ENCODE measurements around the gene UXT.
"Not testable (repeated sequence)": the region's sequence is repeated elsewhere in the genome, so short reads cannot be mapped to it uniquely, and the experiment has no call there.

The UXT gene, protein sequence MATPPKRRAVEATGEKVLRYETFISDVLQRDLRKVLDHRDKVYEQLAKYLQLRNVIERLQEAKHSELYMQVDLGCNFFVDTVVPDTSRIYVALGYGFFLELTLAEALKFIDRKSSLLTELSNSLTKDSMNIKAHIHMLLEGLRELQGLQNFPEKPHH

DNA sequence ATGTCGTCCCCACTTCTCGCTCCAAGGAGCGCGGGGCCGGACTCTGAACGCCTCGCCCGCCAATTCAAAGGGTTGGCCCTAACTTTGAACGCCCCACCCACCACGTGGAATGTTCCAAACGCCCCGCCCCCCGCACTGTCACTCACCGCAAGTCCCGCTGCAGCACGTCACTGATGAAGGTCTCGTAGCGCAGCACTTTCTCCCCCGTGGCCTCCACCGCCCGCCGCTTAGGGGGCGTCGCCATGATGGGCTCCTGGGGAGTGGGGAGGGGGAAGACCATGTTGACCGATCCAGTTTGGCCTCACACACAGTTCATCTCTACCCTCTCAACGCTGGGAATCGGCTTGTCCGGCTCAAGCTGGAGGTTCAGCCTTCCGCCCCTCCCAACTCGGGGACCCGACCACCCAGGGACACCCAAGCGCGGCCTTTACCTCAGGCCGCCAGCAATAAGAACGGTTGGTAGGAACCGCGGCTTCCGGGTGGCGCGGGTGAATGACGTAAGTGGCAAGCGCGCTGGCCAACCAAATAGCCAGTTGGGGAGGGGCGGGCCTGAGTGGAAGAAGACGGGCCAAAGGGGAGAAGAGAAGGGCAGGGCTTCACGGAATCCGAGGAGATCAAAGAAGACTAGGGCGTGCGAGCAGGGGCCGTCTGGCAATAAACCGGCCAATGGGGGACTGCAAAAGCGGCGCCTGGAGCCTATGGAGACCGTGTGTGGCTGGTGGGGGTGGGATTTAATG lies at the start of gene UXT:
Gene UXT, minus strand, starts transcription at position 497 of the 737 bp plus-strand sequence. Its CDS starts 253 bp downstream, at position 244.
- DNase-seq, result peak; percentile 85

DNA sequence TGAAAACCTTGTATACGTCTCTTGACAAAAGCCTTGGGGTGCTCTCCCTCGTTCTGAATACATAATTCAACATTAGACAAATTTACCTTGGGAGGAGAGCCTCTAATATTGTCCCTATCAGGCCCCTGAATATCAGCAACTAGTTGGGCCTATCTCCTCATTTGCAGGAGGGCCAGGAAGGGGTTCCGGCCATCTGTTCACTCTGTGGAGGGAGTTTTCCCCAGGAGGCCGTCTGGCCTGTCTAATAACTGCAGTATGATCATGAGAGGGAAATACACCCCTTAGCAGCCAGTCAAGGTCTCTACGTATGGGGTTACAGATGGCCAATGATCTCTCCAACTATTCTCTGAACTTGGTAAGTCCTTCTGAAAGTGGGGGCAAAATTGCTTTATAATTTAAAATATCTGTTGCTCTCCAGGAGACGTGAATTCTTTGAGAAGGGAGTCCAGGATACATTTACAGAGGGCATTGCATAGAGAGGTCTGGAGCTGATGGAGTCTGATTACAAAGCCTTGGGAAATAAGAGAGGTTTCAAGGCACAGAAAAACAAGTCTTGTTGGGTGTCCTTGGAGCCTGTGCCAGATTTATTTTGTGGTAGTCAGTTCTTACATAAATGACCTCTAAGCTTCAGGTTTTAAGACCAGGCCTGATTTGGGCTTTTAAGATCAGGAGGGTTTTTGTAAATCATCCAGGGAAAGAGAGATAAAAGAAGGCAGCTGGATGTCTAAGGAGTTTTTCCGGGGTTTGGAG lies 48.2 kb upstream of the UXT start:
- DNase-seq, result no peak

DNA sequence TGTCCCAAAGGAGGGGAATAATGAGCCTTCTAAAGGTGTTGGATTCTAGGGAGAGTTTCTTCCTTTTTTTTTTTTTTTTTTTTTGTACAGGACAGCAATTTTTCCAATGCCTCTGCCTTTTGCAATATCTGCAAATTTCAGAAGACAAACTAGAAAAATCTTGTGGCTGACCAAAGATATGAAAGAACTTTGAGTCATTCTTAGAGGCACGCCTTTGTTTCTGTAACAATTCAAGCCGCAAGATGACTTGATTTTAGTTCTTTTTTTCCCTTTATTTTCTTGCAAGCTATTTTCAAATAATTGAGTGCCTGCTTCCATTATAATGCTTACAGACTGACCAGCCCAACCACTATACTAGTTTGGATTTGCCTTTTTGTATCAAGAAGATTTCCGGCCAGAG lies 47.6 kb upstream of the UXT start:
- no peak for DNase-seq

DNA sequence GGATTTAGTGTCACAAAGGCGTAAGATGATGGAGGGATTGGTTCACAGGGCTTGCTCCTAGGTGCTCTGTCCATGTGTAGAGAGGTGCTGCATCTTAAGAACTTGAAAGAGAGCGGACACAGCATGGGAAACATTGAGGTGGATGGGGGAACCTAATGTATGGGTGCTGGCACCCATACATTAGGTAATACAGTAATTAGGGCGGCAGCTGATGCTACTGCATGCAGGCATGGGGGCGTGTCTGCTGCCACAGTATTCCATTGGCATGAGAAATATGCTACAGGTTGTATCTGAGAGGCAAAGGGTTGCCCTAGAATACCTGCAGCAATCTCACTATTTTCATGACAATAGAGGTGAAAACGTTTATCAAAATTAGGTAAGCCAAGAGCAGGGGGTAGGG lies 45.8 kb upstream of the UXT start:
- no peak for DNase-seq

DNA sequence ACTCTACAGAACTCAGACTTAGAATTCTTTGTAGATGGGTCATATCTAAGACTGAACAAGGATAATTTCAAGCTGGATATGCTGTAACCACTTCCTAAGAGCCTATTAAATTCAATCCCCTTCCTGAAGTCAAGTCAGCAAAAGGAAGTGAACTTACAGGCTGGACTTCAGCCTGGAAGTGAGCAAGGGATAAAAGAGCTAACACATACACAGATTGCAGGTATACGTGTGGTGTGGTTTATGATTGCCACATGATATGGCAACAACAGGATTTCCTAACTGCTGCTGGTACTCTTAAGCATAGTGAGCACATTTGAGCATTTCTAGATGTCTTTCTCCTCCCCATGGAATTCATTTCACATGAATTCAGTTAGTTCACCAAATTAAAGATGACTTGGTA lies 38.2 kb upstream of the UXT start:
- DNase-seq, result no peak

DNA sequence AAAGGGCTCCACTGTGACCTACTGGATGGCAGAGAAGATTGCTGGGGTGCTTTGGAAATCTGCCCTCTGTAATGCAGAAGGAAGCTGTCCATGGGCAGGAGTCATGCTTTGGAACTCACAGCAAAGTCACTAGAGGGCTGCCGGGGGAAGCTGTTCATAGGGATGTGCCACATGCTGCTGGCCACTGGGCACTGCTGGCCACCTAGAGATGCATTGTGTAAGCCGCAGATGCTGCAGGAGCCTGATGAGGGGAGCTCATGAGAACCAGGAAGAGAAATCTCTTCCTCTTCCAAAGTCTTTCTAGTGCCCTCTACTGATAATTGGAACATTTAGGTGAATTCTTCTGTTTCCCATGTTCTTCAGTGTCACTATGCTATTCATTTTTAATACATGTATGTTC lies 31.2 kb upstream of the UXT start:
- no peak for DNase-seq

DNA sequence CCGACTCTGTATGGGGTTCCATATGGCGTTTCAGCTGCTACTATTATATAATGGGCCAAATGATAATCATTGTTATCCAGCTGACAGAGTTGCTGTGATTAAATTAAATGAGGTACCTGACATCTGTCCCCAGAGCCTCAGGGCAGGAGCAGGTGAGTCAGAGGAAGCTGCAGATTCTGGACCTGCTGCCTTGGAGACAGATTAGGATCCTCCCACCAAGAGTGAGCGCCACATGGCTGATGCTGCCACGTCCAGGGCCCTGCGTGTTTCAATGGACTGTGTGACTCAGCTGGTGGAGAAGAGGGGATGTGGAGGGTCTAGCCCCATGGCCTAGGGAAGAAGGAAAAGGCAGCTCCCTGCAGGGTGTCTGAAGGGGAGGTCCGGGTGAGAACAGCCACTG lies 28.3 kb upstream of the UXT start:
- DNase-seq, result no peak

DNA sequence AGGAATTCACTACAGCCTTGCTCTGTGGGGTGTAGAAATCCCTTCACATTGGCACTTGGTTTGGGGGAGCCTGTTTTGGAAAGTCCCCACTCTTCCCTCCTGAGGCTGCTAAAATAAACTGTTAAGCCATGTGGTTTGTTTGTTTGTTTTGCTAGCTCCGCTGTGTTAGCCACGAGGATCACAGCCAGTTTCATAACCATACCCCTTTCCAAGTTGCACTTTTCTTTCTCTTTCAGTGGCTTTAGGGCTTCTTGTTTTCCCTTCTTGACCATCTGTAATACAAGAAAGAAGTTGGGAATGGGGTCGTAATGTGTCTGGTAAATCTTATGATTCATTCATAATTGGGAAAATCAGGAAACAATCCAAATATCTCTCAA lies 24.8 kb upstream of the UXT start:
- DNase-seq, result no peak

DNA sequence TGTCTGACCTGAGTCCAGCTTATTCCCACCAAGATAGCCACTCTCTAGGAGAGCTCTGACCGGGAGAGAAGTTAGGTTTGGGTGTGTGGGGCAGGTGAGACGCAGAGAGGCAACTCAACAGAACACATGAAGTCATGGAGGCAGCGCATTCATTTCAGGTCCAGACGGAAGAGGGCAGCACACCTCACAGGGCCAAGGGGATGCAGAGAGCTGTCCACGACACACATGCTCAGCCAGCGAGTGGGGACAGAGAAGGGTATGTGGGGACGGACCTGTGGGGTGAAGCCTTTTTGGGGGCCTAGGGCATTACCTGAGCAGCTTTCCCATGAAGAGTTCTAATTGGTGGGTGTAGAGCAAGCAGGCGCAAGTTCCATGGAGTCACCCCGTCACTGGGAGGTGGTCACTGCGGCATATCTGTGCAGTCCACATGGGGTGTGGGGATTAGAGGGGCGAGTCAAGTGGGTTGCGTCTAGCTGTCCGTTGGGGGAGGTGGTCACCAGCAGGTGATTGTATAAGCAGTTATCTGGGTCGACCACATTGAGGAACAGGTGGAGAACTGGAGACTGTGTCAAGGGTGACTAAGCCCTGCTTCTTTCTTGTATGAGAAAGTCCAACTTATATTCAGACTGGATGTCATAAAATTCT lies 24.3 kb upstream of the UXT start:
- no peak for DNase-seq

DNA sequence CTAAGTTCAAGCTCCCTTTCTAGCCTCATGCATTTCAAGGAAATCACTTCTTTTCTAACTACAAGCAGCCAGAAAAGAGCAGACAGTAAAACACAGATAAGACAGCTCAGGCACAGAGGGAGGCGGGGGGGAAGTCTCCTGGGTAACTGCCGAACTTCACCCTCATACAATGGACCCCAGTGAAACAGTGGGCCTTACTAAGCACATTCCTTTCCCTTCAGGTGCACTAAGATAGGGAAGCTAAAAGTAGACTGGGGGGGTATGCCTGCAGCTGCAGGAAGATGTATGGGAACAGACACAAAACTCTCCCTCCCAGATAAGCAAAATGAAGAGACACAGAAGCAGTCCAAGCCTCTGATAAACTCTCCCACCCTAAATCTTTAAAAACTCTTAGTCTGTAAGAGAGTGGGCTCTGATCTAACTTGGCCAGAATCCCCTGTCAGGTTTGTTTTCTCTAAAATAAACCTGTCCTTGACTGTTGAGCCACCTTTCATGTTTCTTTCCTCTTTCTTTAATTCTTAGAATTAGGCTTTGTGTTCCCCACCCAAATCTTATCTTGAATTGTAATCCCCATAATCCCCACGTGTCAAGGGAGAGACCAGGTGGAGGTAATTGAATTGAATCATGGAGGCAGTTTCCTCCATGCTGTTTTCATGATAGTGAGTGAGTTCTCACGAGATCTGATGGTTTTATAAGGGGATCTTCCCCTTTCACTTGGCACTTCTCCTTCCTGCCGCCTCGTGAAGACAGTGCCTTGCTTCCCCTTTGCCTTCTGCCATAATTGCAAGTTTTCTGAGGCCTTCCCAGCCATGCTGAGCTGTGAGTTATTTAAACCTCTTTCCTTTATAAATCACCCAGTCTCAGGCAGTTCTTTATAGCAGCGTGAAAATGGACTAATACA lies 17.2 kb upstream of the UXT start:
- peak; percentile 7 for DNase-seq

DNA sequence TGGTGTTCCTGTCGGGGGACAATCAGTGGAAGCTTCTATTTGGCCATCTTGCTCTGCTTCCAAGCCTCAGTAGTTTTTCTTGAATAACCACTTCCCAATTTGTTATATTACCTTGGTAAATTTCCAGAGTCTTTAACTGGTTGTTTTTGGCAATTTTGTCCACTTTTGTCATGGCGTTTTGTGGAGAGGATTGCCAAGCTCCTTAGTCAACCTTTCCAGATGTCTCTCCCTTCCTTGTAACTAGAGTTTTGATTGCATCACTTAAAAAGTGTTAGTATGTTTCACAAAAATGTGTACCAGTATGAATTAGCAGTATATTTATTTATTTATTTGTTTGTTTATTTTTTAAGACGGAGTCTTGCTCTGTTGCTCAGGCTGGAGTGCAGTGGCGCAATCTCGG lies 15.8 kb upstream of the UXT start:
- no peak for DNase-seq

DNA sequence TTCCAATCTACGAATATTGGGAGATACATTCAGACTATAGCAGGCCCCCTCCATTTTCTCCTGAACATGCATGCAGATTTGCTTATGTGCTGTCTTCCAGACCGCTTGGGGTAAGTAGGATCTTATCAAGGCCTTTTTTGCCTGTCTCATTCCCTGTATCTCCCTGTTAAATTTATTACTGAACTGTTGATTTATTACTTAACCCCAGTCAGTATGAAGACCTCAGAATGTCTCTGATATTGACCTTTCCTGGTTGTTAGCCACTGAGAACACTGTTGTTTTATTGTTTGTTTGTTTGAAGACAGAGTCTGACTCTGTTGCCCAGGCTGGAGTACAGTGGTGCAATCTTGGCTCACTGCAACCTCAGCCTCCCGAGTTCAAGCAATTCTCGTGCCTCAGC lies 6.8 kb upstream of the UXT start:
- DNase-seq, result not testable (repeated sequence)

DNA sequence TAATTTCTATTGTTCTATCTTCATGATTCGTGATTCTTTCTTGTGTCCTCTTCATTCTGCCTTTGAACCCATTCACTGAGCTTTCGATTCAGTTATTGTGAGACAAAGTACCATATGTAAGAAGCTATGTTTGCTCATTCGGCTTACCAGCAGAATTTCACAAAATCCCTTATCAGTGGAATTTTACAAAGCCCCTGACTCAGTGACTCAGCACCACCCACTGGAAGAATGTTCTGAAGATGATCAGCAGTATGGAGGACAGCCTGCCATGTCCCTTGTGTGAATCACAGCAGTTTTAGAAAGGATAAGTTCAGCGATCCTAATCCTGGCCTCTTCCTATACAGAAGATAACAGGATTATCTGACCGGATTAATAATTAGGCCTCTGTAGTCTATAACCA lies 5.8 kb upstream of the UXT start:
- no peak for DNase-seq

DNA sequence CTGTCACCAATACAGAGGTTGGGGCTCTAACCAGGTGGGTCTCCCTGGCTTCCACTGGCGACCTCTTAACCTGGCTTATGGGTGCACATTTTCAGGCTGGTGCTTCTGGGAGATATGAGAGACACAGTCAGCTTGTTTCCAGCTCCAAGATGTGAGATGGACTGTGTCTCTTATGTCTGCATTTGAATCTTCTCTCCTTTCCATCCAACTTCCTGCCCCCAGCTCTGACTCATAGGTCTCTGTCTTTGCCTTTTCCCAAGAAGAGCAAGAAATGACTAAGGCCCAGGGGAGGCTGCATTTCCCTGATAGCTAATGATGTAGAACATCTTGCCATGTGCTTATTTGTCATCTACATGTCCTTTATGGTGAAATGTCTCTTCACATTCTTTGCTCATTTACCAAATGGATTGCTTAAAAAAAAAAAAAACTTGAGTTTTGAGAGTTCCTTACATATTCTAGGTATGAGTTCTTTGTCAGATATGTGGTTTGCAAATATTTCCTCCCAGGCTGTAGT lies 3.2 kb upstream of the UXT start:
- DNase-seq, result no peak

DNA sequence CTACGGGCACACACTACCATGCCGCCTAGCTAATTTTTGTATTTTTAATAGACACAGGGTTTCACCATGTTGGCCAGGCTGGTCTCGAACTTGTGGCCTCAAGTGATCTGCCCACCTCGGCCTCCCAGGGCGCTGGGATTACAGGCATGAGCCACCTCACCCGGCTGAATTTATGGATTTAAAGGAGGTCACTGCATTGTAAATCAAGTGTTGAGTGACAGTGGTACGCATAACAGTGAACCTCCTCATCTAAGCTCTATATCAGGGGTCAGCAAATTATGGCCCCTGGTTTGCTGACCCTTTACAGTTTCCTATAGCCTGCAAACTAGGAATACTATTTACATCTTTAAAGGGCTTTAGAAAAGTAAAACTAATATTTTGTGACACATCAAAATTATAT lies 2.6 kb upstream of the UXT start:
- no peak for DNase-seq

DNA sequence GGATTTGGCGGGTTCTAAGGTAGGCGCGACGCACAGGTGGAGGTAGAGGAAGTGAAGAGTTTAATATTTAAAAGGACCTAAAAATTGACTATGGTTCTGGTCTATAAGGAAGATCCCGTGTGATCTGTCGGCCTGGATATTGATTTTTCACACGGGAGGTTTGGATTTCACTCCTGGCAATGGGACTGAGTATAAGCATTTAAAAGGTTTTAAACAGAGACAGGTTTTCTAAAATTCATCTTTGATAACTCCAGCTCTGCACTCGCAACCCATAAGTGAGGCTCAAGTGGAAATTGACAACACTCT lies 394 bp upstream of the UXT start:
- DNase-seq, result no peak

DNA sequence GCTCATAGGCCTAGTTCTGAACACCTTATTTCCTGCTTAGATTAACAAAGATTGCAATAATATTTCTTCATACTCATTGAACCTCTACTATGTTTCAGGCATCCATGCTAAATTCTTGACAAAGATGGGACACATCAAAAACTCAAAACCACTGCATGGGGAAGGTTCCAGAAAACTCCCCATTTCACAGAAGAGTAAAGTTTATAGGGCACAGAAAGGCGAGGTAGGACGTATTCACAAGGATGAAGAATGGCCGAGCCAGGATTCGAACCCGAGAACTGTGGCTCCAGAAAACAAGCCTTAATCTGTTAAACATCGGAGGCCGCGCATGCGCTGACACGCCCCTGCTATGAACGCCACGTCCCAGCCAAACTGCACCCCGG lies 688 bp downstream of the UXT start:
- no peak for DNase-seq

DNA sequence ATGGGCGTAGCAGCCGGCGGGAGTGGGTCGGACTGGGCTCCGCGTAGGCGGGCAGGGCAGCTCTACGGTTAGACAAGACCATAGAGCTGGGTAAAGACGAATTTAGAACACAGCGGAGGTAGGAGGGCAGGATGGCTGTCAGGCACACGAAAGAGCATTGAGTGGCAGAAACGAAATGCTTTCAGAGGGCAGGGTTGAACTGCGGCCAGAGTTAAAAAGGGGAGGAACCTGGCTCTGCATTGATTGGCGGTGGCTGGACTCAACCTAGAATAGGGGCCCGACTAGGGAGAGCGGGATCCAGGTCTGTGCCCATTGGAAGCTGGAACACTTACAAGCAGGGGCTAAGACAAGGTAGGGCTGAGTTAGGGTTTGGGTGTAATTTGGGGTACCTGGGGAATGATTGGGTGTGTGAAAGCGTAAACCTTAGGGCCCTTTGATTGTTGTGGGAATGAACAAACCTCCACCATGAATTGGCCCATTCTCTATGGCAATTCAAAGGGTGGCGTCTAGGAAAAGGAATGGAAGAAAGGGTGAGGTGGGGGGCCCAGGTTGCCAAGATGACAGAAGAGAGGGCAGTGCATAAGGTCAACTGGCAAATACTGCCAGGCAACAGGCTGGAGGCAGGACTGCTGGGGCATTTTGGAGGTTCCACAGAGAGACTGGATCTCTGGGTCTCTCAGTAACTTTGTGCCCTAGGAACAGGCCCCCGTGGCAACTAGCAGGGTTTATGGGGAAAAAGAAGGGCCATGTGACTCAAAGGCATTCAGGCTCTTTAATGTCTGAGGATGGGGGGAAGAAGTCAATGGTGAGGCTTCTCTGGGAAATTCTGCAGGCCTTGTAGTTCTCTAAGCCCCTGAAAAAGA lies 7.7 kb downstream of the UXT start:
- DNase-seq, result no peak

DNA sequence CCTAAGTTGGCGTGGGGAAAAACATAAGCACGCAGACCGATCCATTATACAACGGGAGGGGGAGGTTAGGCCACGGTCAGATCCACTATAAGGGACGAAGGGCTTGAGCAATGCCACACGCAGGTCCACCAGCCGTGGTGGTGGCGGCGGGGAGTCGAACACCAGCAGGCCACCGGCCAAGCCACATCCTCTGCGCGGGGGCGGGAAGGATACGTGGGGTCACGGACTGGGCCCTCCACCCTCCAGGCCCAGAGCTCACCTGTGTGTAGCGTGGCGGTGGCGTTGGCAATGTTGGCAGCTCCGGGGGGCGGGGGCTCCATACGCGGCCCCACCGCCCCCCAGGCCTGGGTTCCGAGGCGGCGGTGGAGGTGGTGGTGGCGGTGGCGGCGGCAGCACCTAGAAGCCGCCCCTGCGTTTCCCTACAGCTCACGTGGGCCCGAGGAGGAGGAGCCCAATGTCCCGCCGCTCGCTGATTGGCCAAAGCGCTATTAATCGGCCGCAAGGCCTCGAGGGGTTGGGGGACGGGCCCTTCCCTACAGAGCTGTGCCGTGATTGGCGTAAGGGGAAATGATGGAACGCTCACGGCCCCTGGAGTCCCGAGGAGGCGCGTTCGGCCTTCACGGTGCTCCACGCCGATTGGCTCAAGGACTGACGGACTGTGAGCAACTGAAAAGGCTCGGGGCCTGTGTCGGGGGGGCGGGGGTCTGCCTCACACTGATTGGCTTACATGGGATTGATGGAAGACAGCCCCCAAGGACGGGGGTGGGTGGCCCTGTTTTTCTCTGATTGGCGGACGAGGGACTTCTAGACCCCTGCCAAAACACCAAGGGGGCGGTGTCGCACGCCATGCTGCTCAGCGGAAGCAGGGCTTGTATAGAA lies 8.6 kb downstream of the UXT start, which contains the start of gene ELK1:
Gene ELK1, minus strand, starts transcription at position 400 of the 879 bp plus-strand sequence. CDS start 9,122 bp downstream, outside the sequence.
- DNase-seq, result peak; percentile 96

DNA sequence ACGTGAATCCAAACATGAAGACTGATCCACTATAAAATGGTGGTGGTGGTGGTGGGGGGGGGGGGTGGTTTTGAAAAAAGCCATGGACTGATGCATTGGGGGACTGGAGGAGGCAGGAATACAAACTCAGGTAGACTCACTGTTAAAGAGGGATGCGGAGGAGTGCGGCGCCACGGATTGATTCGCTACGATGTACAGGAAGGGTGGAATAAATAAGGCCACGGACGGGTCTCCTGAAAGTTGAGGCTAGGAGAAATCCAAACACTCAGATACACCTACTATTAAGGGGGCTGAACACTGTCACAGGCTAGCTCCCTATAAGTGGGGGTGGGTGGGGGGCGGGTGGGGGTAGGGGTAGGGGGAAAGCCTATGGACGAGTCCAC lies 9.2 kb downstream of the UXT start:
- DNase-seq, result no peak

DNA sequence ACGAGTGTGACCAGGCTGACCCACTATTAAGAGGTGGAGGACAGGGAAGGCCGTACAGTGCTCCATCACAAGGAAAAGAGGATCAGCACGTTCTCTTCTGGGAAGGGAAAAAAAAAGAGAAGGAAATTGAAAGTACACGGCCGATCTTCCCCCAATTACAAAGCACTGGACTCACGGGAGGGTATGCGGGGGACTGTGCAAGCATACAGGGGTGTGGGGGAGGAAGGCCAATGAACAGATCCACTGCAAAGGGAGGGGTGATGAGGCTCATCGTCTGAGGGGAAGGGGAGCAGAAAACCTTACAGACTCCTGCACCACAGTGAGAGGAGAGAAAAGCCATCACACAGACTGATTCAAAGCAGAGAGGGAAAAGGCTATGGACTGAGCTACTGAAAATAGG lies 9.7 kb downstream of the UXT start:
- DNase-seq, result no peak
